GM12891 (cell line): ENCODE results near the gene DACH1.

ENCODE experiments used
- POLR2A ChIP-seq: IDR thresholded peaks from 2 replicates; pipeline ENCODE4 v1.6.1; 2011; ENCODE audit warnings: low read depth, low read length, control low read depth
- TAF1 ChIP-seq: IDR thresholded peaks from 2 replicates; pipeline ENCODE4 v1.6.1; 2011; ENCODE audit warnings: low read depth, low read length, control low read depth

DNA sequence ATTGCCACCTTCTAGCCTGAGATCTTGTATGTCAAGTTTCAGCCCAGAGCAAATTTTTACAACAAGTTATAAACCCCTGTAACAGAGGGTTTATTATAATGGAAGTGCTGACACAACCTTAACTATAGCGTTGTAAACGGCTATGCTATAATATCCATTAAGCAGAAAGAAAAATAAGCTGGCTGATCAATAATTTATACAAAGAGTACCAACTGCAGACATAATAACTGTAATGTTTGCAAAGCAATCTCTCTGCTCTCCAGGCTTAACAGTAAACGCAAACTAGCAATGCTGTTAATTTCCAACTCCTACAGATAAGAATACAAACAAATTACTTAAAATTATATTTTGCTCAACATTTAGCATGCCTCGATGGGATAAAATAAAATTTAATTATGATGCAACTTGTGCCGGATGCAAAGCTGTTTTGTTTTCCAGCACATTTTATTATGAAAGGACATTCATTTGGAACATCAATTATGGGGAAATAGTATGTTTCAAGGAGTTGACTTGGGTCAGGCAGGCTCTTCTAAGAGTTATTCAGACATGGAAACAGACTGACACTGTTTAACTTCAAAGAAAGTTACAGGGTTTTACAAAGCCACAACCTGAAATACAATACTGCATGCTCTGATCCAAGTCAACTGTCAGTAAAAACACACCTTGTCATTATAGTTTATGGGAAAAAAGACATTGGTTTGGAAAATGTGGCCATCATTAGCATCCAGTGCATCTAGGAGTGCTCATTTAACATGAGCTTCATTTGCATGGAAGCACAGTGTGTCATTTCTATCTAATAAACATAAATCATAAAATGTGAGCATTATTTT is 6.6 kb upstream of the DACH1 start:
- no peak for TF ChIP-seq POLR2A
- TF ChIP-seq TAF1 = no peak
